GM12891 (cell line): ENCODE measurements around the gene FLG2.

Source experiments
- PAX5 ChIP-seq: IDR thresholded peaks from 2 replicates; pipeline ENCODE4 v1.6.1; 2011; ENCODE audit warnings: low read length, moderate library complexity, mild to moderate bottlenecking; ENCODE audit not compliant: insufficient read depth, severe bottlenecking
- POLR2A ChIP-seq: IDR thresholded peaks from 2 replicates; pipeline ENCODE4 v1.6.1; 2011; ENCODE audit warnings: low read depth, low read length, control low read depth
- POLR2AphosphoS5 ChIP-seq: IDR thresholded peaks from 2 replicates; pipeline ENCODE4 v1.6.1; 2011; ENCODE audit warnings: low read depth, low read length, control low read depth
- POU2F2 ChIP-seq: IDR thresholded peaks from 2 replicates; pipeline ENCODE4 v1.6.1; 2011; ENCODE audit warnings: low read depth, mild to moderate bottlenecking, control low read depth, low read length, moderate library complexity
- SPI1 ChIP-seq: IDR thresholded peaks from 2 replicates; pipeline ENCODE4 v1.6.1; 2011; ENCODE audit warnings: low read depth, low read length, control low read depth
- TAF1 ChIP-seq: IDR thresholded peaks from 2 replicates; pipeline ENCODE4 v1.6.1; 2011; ENCODE audit warnings: low read depth, low read length, control low read depth

GRCh38 chr1:152347116-152347728 is 12.6 kb downstream of the FLG2 start:
- TF ChIP-seq POLR2AphosphoS5 (no peak), TAF1 (no peak), POLR2A (no peak), POU2F2 (no peak), PAX5 (no peak), SPI1 (no peak)
